Measurements from ENCODE around the gene ZP2.

Gene ZP2

DNA sequence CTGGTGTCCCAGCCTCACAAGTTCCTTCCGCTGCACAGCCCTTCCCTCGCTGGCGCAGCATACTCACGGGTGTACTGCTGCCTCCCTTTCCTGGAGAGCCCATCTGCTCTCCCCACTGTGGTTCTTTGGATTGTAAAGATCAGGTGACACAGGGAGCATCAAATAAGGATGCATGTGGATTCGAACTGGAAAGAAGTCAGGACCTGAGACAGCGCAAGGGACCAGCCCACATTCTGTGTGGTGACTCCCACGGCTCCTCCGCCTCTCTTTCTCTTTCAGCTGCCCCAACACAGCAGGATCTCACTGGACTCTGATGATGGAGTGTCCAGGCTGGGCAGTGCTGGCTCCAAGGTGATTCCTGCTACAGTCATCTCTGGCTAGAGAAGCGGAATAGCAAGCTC, 44.8 kb downstream of the ZP2 start:
- DNase-seq (ENCODE audit: low read depth): no peak
- TF ChIP-seq CTCF (conservative IDR thresholded peaks at IDR 0.05; ENCODE audit: low read depth, low read length): no peak
- no peak overlapping the region for H3K4me3 ChIP-seq (ENCODE audit: low read length)

DNA sequence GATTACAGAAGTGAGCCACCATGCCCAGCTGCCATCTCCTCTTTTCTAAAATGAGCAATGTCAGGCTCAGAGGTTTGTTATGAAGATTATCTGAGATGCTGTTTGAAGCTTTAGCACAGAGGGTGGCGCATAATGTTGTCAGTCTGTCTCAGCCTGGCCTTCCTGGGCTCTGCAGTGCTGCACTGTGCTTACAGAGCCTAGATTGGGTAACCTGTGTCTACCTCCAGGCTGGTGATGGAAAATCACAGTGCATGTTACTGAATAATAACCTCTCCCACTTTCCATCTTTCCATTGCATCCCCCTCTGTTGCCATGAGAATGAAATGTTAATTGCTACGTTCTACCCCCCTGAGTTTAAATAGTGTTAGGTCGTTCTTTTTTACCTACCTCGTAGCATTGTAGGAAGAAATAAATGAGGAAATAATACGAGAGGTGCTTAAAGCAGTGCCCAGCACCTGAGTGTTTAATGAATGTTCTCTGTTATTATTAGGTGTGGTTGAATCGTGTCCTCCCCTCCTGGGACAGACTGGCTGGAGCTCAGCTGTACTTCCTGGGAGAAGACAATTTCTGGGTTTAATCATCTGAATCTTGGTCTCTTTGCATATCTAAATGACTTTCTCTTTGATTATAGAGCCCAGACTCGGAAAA, 46.7 kb downstream of the ZP2 start:
- TF ChIP-seq CTCF (conservative IDR thresholded peaks at IDR 0.05; ENCODE audit: low read depth, low read length): no peak
- no peak for DNase-seq (ENCODE audit: low read depth)
- no peak overlapping the region for H3K4me3 ChIP-seq (ENCODE audit: low read length)

DNA sequence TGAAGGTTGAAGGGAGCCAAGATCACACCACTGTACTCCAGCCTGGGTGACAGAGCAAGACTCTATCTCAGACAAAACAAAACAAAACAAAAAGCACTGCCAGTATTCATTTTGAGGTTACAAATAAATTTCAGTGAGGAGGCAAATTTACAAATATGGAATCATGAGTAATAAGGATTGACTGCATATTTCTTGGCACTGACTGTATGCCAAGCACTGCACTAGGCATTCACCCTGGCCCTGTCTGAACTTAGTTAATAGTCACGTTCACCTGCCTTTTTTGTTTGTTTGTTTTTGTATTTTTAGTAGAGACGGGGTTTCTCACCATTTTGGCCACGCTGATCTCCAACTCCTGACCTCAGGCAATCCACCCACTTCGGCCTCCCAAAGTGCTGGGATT, 47.8 kb downstream of the ZP2 start:
- no peak for TF ChIP-seq CTCF (conservative IDR thresholded peaks at IDR 0.05; ENCODE audit: low read depth, low read length)
- H3K4me3 ChIP-seq (ENCODE audit: low read length): no peak overlapping the region
- DNase-seq (ENCODE audit: low read depth): no peak

GRCh38 chr16:21162661-21163151, 48.7 kb downstream of the ZP2 start:
- DNase-seq (ENCODE audit: low read depth): no peak
- no peak for TF ChIP-seq CTCF (conservative IDR thresholded peaks at IDR 0.05; ENCODE audit: low read depth, low read length)
- H3K4me3 ChIP-seq (ENCODE audit: low read length): no peak overlapping the region

DNA sequence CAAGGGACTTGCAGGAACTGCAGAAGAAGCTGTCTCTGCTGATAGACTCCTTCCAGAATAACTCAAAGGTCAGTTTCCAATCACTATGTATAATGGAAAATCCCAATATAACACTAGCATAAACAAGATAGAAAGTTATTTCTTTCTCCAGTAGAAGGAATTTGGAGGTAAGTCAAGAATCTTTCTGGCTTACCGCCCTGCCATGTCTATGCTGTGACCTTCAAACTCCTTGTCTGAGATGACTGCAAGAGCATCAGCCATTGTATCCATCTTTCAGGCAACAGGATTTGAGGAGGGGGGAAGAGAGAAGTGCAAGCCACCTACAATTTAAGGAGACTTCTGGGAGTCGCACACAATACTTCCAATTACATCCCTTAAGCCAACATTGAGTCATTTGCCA, 50.2 kb downstream of the ZP2 start:
- H3K4me3 ChIP-seq (ENCODE audit: low read length): no peak overlapping the region
- no peak for TF ChIP-seq CTCF (conservative IDR thresholded peaks at IDR 0.05; ENCODE audit: low read depth, low read length)
- DNase-seq (ENCODE audit: low read depth): no peak

DNA sequence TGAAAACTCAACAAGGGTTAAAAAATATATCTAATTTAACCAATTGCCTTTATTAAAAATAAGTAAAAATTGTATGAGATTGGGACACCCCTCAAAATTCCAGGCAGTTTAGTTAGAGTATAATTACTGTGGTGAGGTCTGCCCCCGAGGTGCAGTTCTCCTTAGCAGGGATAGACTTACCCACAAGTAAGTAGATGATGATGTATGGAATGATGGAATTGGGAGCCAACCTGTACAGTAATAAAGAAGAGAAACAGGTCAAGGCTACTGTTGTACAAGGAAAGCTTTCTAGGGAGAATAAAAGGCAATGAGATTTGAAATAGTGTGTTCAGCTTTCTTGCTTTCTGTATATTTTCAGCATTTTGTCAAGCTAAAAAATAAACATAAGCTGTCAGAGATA, 51.1 kb downstream of the ZP2 start:
- DNase-seq (ENCODE audit: low read depth): no peak
- TF ChIP-seq CTCF (conservative IDR thresholded peaks at IDR 0.05; ENCODE audit: low read depth, low read length): no peak
- no peak overlapping the region for H3K4me3 ChIP-seq (ENCODE audit: low read length)

GRCh38 chr16:21159281-21159951, 52.0 kb downstream of the ZP2 start:
- no peak for DNase-seq (ENCODE audit: low read depth)
- H3K4me3 ChIP-seq (ENCODE audit: low read length): peak overlapping the region; percentile 72
- TF ChIP-seq CTCF (conservative IDR thresholded peaks at IDR 0.05; ENCODE audit: low read depth, low read length): no peak
